Small intestine (tissue), 7 donors: ENCODE results near the gene SLC25A43. TPM values are rescaled to one million over a fixed set of nuclear protein-coding genes. Genes with fewer than 3 reads are reported as not detected.
"Not testable (repeated sequence)": the region's sequence is repeated elsewhere in the genome, so short reads cannot be mapped to it uniquely, and the experiment has no call there.

ENCODE experiments used
- DNase-seq, 2 donors: peaks; one replicate each; pipeline versions ENCODE4 v3.0.0 to v3.0.0-alpha.2; 2013
- FAIRE-seq: peaks from 2 replicates; lab custom pipeline; 2012; peaks lifted over from hg19 to GRCh38; lab: Jason Lieb, UNC
- H3K27ac ChIP-seq, 3 donors: one replicate each; pipeline ENCODE4 v1.5.1; 2013; ENCODE audit warnings: low read length in 2 of 3, mild to moderate bottlenecking in 2 of 3, control low read depth in 1 of 3, inconsistent platforms in 1 of 3, low read depth in 1 of 3, moderate library complexity in 1 of 3
- H3K27me3 ChIP-seq, 3 donors: one replicate each; pipeline ENCODE4 v1.6.1; 2013; ENCODE audit warnings: low read length in 3 of 3, inconsistent platforms in 1 of 3; ENCODE audit not compliant: control insufficient read depth in 3 of 3, insufficient read depth in 3 of 3
- H3K36me3 ChIP-seq, 3 donors: one replicate each; pipeline ENCODE4 v1.6.1; 2013; ENCODE audit warnings: low read length in 3 of 3, inconsistent platforms in 1 of 3, low read depth in 1 of 3, mild to moderate bottlenecking in 1 of 3, moderate library complexity in 1 of 3; ENCODE audit not compliant: control insufficient read depth in 3 of 3, insufficient read depth in 2 of 3
- H3K4me1 ChIP-seq, 3 donors: one replicate each; pipeline ENCODE4 v1.6.1; 2013; ENCODE audit warnings: low read length in 2 of 3, inconsistent platforms in 1 of 3, low read depth in 1 of 3, mild to moderate bottlenecking in 1 of 3, moderate library complexity in 1 of 3; ENCODE audit not compliant: control insufficient read depth in 3 of 3, insufficient read depth in 2 of 3
- H3K4me3 ChIP-seq, 3 donors: one replicate each; pipeline ENCODE4 v1.5.1; 2013; ENCODE audit warnings: low read length in 3 of 3, control low read depth in 1 of 3, inconsistent platforms in 1 of 3, low read depth in 1 of 3, mild to moderate bottlenecking in 1 of 3, moderate library complexity in 1 of 3
- H3K9me3 ChIP-seq, 2 donors: one replicate each; pipeline ENCODE4 v1.6.1; 2013; ENCODE audit warnings: low read depth in 1 of 2, low read length in 1 of 2; ENCODE audit not compliant: control insufficient read depth in 2 of 2, insufficient read depth in 1 of 2
- WGBS, 3 donors: extraction: QIAGEN DNeasy Blood & Tissue Kit; methylation state at CpG; one replicate each; pipeline ENCODE4 v1.1.7; 2013; 5-methylcytosine and 5-hydroxymethylcytosine counted together
- polyA plus RNA-seq, 4 donors: library from polyadenylated mRNA; stranded (reverse) in 3 of 4; unstranded in 1 of 4; fragments of 200-250 nt in 3 of 4; fragments of 120-200 nt in 1 of 4; gene quantifications; one replicate each; pipeline versions ENCODE4 v1.2.1 to v1.2.3, GENCODE V29; 2013
- donor health status: healthy with polysubstance abuse.
- donor health status: control.
- donor health status: control.
- donor health status: Bipolar disorder and iron deficiency.
- donor health status: healthy.

The SLC25A43 gene
- polyA plus RNA-seq, 4 donors: 10.4 to 24.4 (median 15.4) TPM

DNA sequence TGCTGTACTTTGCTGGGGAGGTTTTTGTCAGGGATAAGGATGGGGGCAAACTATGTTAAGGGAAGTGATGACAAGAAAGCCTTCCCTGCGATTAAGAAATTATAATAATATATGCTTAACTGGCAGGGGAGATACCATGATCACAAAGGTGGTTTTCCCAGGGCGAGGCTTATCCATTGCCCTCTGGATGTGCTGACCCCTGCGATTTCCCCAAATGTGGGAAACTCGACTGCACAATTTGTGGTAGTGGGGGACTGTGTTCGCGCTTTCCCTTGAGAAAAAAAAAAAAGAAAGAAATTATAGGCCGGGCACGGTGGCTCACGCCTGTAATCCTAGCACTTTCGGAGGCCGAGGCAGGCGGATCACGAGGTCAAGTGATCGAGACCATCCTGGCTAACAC is 24.5 kb downstream of the SLC25A43 start:
- peaks cover 0 to 10% (median 0%) of the 10 kb centered on the region in 3 donors for H3K4me1 ChIP-seq
- FAIRE-seq (no peak), DNase-seq (no peak)
- H3K27me3 ChIP-seq: no peaks in the 10 kb centered on the region
- H3K9me3 ChIP-seq: no peaks in the 10 kb centered on the region
- WGBS, 3 donors: 96 to 98% (median 97%) methylated on average over 14 of the region's 14 CpGs
- no peak overlapping the region for H3K4me3 ChIP-seq
- H3K27ac ChIP-seq: no peak overlapping the region
- H3K36me3 ChIP-seq: peaks cover 0 to 14% (median 0%) of the 10 kb centered on the region in 3 donors

GRCh38 chrX:119424999-119425398 is 25.9 kb downstream of the SLC25A43 start:
- FAIRE-seq (no peak), DNase-seq (no peak)
- no peak overlapping the region for H3K27ac ChIP-seq
- H3K4me3 ChIP-seq: no peak overlapping the region
- H3K27me3 ChIP-seq: no peaks in the 10 kb centered on the region
- 66 to 85% (median 83%) methylated on average over 6 of the region's 6 CpGs for WGBS, 3 donors
- H3K9me3 ChIP-seq: no peaks in the 10 kb centered on the region
- peaks cover 0 to 14% (median 0%) of the 10 kb centered on the region in 3 donors for H3K36me3 ChIP-seq
- no peaks in the 10 kb centered on the region for H3K4me1 ChIP-seq

DNA sequence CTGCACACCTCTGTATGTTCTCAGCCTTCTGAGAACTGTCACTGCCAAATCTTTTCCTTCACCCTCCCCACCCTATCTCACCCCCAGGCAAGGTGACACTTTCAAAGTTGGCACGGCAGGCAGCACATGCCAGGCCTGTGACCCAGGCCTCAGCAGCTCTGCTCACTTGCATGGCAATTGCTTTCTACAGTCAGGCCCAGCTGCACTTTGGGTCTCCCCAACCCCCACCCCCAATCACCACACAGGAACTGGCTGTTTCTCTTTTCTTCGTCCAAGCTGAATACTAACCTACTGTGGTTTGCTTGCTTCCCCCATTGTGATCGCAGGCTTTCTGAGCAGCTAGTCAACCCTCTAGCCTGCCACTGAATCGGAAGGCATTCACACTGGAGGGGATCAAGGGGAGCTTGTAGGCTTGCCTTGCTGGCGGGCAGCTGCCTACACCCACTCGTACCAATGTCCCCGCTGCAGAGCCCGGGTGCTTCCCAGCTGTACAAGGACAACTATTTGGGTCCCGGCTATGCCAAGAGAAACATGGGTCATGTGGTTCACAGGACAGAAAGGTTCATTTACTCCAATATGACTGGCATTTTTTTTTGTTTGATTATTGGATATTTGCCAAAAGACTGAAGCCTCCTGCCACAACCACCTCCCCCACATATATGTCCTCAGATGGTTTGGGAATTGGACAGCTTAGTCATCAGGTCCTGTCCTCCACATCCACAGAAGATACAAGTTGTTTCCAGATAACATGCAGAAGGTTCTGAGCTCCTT is 28.1 kb downstream of the SLC25A43 start:
- peaks cover 0 to 11% (median 0%) of the 10 kb centered on the region in 3 donors for H3K36me3 ChIP-seq
- FAIRE-seq (no peak), DNase-seq (no peak)
- no peak overlapping the region for H3K4me3 ChIP-seq
- H3K27me3 ChIP-seq: no peaks in the 10 kb centered on the region
- no peaks in the 10 kb centered on the region for H3K4me1 ChIP-seq
- no peaks in the 10 kb centered on the region for H3K9me3 ChIP-seq
- 69 to 91% (median 75%) methylated on average over 9 of the region's 9 CpGs for WGBS, 3 donors
- H3K27ac ChIP-seq: peak overlapping the region in 2 of 3 donors; percentile 48 to 58

DNA sequence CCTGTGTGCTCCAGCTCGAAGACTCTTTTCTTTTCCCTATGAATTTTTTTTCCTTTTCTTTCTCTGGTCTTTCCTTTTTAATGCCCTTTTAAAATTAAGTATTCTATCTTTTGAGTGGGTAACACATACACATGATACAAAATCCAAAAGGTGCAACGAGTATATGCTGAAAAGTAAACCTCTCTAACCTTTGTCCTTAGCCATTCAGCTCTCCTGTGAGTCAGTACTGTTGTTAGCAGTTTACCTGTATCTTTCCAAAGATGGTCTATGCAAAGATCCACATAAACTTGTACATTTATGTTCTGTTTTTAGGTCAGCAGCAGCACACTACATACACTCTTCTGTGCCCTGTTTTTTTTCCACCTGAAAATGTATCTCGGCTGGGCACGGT is 28.7 kb downstream of the SLC25A43 start:
- Histone ChIP-seq H3K27ac (no peak overlapping the region), H3K27me3 (no peaks in the 10 kb centered on the region), H3K36me3 (peaks cover 0 to 11% (median 0%) of the 10 kb centered on the region in 3 donors), H3K9me3 (no peaks in the 10 kb centered on the region), H3K4me1 (no peaks in the 10 kb centered on the region), H3K4me3 (no peak overlapping the region)
- FAIRE-seq: no peak
- DNase-seq: no peak
- 65 to 71% (median 66%) methylated on average over 4 of the region's 4 CpGs for WGBS, 3 donors

DNA sequence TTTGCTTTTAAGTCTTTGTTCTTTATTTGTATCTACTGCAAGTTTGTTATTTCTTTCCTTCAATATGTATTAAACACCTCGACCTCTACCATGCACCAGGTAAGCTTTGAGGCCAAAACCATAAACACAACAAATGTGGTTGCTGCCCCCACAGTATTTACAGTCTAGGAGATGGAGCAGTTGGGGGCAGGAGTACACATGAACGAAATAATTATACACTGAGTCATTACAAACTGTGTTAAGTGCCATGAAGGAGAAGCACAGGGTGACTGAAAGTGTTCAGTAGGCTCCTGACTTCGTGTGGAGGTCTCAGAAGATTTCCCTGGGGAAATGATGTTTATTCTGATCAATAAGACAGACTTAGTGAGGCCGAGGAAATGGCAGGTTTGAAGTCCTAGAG is 30.3 kb downstream of the SLC25A43 start:
- FAIRE-seq: no peak
- no peak overlapping the region for H3K4me3 ChIP-seq
- peaks cover 0 to 10% (median 0%) of the 10 kb centered on the region in 3 donors for H3K36me3 ChIP-seq
- WGBS, 3 donors: 46 to 66% (median 66%) methylated on average over 3 of the region's 4 CpGs
- DNase-seq: no peak
- H3K4me1 ChIP-seq: no peaks in the 10 kb centered on the region
- no peak overlapping the region for H3K27ac ChIP-seq
- H3K27me3 ChIP-seq: no peaks in the 10 kb centered on the region
- H3K9me3 ChIP-seq: no peaks in the 10 kb centered on the region

GRCh38 chrX:119441295-119441694 is 42.2 kb downstream of the SLC25A43 start:
- not testable (repeated sequence) for FAIRE-seq, H3K27me3 ChIP-seq, H3K4me3 ChIP-seq, H3K9me3 ChIP-seq, H3K27ac ChIP-seq, H3K36me3 ChIP-seq, DNase-seq, H3K4me1 ChIP-seq
- WGBS, 3 donors: 76 to 97% (median 93%) methylated on average over 6 to 9 of the region's 17 CpGs

- Histone ChIP-seq H3K9me3 (no peaks in the 10 kb centered on the region), H3K4me1 (no peaks in the 10 kb centered on the region), H3K36me3 (no peaks in the 10 kb centered on the region), H3K4me3 (no peak overlapping the region), H3K27ac (no peak overlapping the region), H3K27me3 (no peaks in the 10 kb centered on the region)
- FAIRE-seq: no peak
- WGBS, 3 donors: 54 to 59% (median 59%) methylated on average over 2 of the region's 2 CpGs
- DNase-seq: no peak
Observed at GRCh38 chrX:119442286-119442685, 43.1 kb downstream of the SLC25A43 start.

GRCh38 chrX:119453202-119453601 is 54.1 kb downstream of the SLC25A43 start:
- peaks cover 0 to 7% (median 4%) of the 10 kb centered on the region in 3 donors for H3K36me3 ChIP-seq
- no peaks in the 10 kb centered on the region for H3K9me3 ChIP-seq
- FAIRE-seq (no peak), DNase-seq (no peak)
- H3K27ac ChIP-seq: no peak overlapping the region
- WGBS, 3 donors: 68 to 82% (median 81%) methylated on average over 4 of the region's 4 CpGs
- no peaks in the 10 kb centered on the region for H3K27me3 ChIP-seq
- no peak overlapping the region for H3K4me3 ChIP-seq
- H3K4me1 ChIP-seq: peaks cover 0 to 9% (median 0%) of the 10 kb centered on the region in 3 donors
